Tibial nerve (tissue), 4 donors: Measurements from ENCODE around the gene UBR4.

ENCODE experiments used
- EP300 ChIP-seq, 2 donors: sonication (generic); formaldehyde crosslinking; IDR thresholded peaks; one replicate each; pipeline ENCODE4 v1.6.1; 2017; ENCODE audit warnings: antibody characterized with exemption in 2 of 2, mild to moderate bottlenecking in 1 of 2
- POLR2A ChIP-seq, 2 donors: fragments of 450-650 bp; IDR thresholded peaks; one replicate each; pipeline ENCODE4 v1.6.1; 2017; ENCODE audit warnings: antibody characterized with exemption in 2 of 2, mild to moderate bottlenecking in 2 of 2, moderate library complexity in 2 of 2
- TF ChIP-seq, protein P1 (sequence below), 5 experiments: fragments of 200-600 bp in 3 of 5; fragments of 450-650 bp in 2 of 5; sonication (generic) in 3 of 5; IDR thresholded peaks; one replicate each; pipeline ENCODE4 v1.5.1; 2016 to 2019; ENCODE audit warnings: antibody characterized with exemption in 5 of 5, mild to moderate bottlenecking in 3 of 5, moderate library complexity in 2 of 5

DNA sequence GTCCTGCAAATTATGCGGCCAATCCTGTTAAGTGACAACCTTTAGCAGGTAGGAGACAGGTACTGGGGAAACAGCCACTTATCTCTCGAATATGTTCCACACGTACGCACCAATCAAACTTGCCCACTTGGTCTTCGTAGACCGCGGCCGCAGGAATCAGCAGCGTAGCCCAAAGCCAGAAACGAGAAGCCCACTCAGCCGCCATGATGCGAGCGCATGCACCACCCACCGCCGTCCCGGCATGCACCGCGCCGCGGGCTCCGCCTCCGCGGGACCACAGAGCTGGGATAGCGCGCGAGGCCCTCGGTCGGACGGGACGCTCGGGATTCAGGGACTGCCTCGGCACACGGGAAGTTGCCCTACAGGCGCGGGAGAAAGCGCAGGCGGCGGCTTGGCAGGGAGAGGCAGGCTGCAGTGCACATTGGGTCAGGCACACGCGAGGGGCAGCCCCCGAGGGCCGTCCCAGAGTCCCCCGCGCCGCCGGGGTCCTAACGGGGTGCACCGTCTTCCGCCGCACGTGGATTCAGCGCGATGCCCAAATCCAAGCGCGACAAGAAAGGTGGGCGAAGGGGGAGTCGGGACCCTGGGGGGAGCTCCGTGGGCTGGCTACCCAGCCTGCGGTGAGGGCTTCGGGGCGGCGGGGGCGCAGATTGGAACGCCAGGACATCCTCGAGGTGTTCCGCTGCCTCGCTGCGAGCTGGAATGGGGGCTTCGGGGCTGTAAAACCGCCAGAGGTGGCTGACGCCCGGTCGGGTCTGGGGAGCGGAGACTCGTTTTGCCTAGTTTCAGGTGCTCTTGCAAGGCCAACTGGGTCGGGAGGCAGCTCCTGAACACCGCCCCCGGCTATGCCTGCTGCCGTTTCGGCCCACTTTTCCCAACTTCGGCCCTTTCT lies 41.5 kb upstream of the UBR4 start, which contains the start of the genes EMC1 and MRTO4:
- TF ChIP-seq, protein P1, sequence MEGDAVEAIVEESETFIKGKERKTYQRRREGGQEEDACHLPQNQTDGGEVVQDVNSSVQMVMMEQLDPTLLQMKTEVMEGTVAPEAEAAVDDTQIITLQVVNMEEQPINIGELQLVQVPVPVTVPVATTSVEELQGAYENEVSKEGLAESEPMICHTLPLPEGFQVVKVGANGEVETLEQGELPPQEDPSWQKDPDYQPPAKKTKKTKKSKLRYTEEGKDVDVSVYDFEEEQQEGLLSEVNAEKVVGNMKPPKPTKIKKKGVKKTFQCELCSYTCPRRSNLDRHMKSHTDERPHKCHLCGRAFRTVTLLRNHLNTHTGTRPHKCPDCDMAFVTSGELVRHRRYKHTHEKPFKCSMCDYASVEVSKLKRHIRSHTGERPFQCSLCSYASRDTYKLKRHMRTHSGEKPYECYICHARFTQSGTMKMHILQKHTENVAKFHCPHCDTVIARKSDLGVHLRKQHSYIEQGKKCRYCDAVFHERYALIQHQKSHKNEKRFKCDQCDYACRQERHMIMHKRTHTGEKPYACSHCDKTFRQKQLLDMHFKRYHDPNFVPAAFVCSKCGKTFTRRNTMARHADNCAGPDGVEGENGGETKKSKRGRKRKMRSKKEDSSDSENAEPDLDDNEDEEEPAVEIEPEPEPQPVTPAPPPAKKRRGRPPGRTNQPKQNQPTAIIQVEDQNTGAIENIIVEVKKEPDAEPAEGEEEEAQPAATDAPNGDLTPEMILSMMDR (IDR thresholded peaks at IDR 0.05): peak in 2 of 5 experiments; percentile 30 to 50
- no peak for TF ChIP-seq POLR2A (IDR thresholded peaks at IDR 0.05)
- TF ChIP-seq EP300 (IDR thresholded peaks at IDR 0.05): peak; percentile 62 to 92
